ENCODE data around the gene CDK6. TPM values are rescaled to one million over a fixed set of nuclear protein-coding genes. Genes with fewer than 3 reads are reported as not detected.

CDK6 gene
- total and polyA plus RNA-seq, 4 donors, result 3.3 to 35.0 (median 12.0) TPM

DNA sequence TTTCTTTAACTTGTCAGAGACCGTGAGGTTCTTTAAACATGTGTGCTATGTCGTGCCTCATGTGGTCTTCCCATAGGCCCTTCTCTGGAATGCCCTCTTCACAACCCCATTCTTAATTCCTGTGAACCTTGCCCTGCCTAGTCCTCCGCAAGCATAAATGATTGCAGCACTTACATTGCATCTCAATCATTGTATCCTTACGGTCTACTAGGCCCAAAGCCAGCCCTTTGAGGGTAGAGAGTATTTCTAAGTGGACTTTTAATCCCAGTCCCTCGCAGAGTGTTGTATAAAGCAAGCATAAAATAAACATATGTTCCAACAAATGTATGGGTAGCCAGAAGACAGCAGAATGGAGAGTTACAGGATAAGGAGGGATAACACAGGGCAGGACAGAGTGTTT is 154.0 kb downstream of the CDK6 start (continued):
- no peak for TF ChIP-seq EGR1 (IDR thresholded peaks at IDR 0.05; ENCODE audit: low read depth in 2 of 2)
- no peak for TF ChIP-seq TAF1 (conservative IDR thresholded peaks at IDR 0.05)
- no peak for TF ChIP-seq FOXA1 (IDR thresholded peaks at IDR 0.05)
- TF ChIP-seq HNF4A (conservative IDR thresholded peaks at IDR 0.05), result no peak
- no peak for TF ChIP-seq ZBTB33 (IDR thresholded peaks at IDR 0.05)
- no peak for TF ChIP-seq ATF3 (IDR thresholded peaks at IDR 0.05)
- no peak for TF ChIP-seq SP1 (IDR thresholded peaks at IDR 0.05)
- no peak for TF ChIP-seq FOXA2 (IDR thresholded peaks at IDR 0.05)
- no peak for TF ChIP-seq JUND (IDR thresholded peaks at IDR 0.05)
- no peak for TF ChIP-seq RXRA (IDR thresholded peaks at IDR 0.05)
- TF ChIP-seq GABPA (IDR thresholded peaks at IDR 0.05 in 1 of 2, conservative IDR thresholded peaks at IDR 0.05 in 1 of 2), result no peak

DNA sequence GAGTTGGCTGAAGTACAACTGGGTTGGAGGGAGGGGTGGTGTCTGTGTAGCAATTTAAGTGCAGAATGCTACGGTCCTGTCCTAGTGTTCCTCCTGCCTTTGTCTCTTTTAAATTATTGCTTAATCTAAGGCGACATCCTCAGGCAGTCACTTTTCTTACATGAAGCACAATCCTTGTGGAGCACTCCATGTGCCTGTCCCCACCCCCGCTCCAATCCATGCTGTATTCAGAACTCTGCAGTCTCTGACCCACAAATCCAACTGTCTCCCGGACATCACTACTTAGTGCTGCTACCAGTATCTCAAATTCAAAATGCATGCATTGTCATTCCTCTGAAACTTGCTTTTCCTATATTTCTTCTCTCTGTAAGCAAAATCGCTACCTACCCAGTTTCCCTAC is 154.7 kb downstream of the CDK6 start:
- Histone ChIP-seq H3K9me3 (ENCODE audit: control insufficient read depth in 4 of 4, low read length in 3 of 4) (no peaks in the 10 kb centered on the region), H3K9ac (ENCODE audit: low read depth in 1 of 2, low read length in 2 of 2) (no peak overlapping the region), H3K4me3 (ENCODE audit: low read depth in 1 of 3, low read length in 3 of 3) (no peak overlapping the region), H3K27me3 (ENCODE audit: control insufficient read depth in 4 of 4, insufficient read depth in 4 of 4, low read length in 3 of 4) (no peaks in the 10 kb centered on the region), H3K27ac (ENCODE audit: low read depth in 1 of 2, low read length in 2 of 2) (no peak overlapping the region), H3K4me1 (ENCODE audit: control insufficient read depth in 4 of 4, insufficient read depth in 4 of 4, low read length in 3 of 4) (peaks cover 3 to 10% (median 4%) of the 10 kb centered on the region in 4 donors), H3K36me3 (ENCODE audit: control insufficient read depth in 4 of 4, insufficient read depth in 3 of 4, low read depth in 1 of 4, low read length in 3 of 4) (no peaks in the 10 kb centered on the region)
- DNase-seq (ENCODE audit: low spot score), result no peak
- TF ChIP-seq GABPA (IDR thresholded peaks at IDR 0.05 in 1 of 2, conservative IDR thresholded peaks at IDR 0.05 in 1 of 2) (no peak), RXRA (IDR thresholded peaks at IDR 0.05) (no peak)
- 87% methylated on average over 5 of the region's 5 CpGs for WGBS

GRCh38 chr7:92680442-92680841 is 155.9 kb downstream of the CDK6 start:
- Histone ChIP-seq H3K4me1 (ENCODE audit: control insufficient read depth in 4 of 4, insufficient read depth in 4 of 4, low read length in 3 of 4) (peaks cover 3 to 10% (median 4%) of the 10 kb centered on the region in 4 donors), H3K36me3 (ENCODE audit: control insufficient read depth in 4 of 4, insufficient read depth in 3 of 4, low read depth in 1 of 4, low read length in 3 of 4) (no peaks in the 10 kb centered on the region), H3K9me3 (ENCODE audit: control insufficient read depth in 4 of 4, low read length in 3 of 4) (no peaks in the 10 kb centered on the region), H3K27me3 (ENCODE audit: control insufficient read depth in 4 of 4, insufficient read depth in 4 of 4, low read length in 3 of 4) (no peaks in the 10 kb centered on the region), H3K4me3 (ENCODE audit: low read depth in 1 of 3, low read length in 3 of 3) (no peak overlapping the region), H3K9ac (ENCODE audit: low read depth in 1 of 2, low read length in 2 of 2) (no peak overlapping the region), H3K27ac (ENCODE audit: low read depth in 1 of 2, low read length in 2 of 2) (no peak overlapping the region)
- no peak for DNase-seq (ENCODE audit: low spot score)
- WGBS, result 97% methylated on average over 1 of the region's 1 CpG
- TF ChIP-seq EGR1 (IDR thresholded peaks at IDR 0.05; ENCODE audit: low read depth in 2 of 2) (no peak), NR2F2 (IDR thresholded peaks at IDR 0.05) (no peak)

GRCh38 chr7:92678291-92678920 is 158.0 kb downstream of the CDK6 start:
- H3K9me3 ChIP-seq (ENCODE audit: control insufficient read depth in 4 of 4, low read length in 3 of 4), result no peaks in the 10 kb centered on the region
- no peaks in the 10 kb centered on the region for H3K36me3 ChIP-seq (ENCODE audit: control insufficient read depth in 4 of 4, insufficient read depth in 3 of 4, low read depth in 1 of 4, low read length in 3 of 4)
- no peak overlapping the region for H3K9ac ChIP-seq (ENCODE audit: low read depth in 1 of 2, low read length in 2 of 2)
- H3K4me3 ChIP-seq (ENCODE audit: low read depth in 1 of 3, low read length in 3 of 3), result no peak overlapping the region
- H3K27ac ChIP-seq (ENCODE audit: low read depth in 1 of 2, low read length in 2 of 2), result no peak overlapping the region
- H3K27me3 ChIP-seq (ENCODE audit: control insufficient read depth in 4 of 4, insufficient read depth in 4 of 4, low read length in 3 of 4), result no peaks in the 10 kb centered on the region
- DNase-seq (ENCODE audit: low spot score), result no peak
- H3K4me1 ChIP-seq (ENCODE audit: control insufficient read depth in 4 of 4, insufficient read depth in 4 of 4, low read length in 3 of 4), result peaks cover 3 to 9% (median 3%) of the 10 kb centered on the region in 4 donors
- 92% methylated on average over 3 of the region's 3 CpGs for WGBS
- TF ChIP-seq FOXA1 (IDR thresholded peaks at IDR 0.05), result no peak
- TF ChIP-seq HNF4G (IDR thresholded peaks at IDR 0.05), result no peak
- TF ChIP-seq JUND (IDR thresholded peaks at IDR 0.05), result no peak
- no peak for TF ChIP-seq SP1 (IDR thresholded peaks at IDR 0.05)
- TF ChIP-seq MAX (IDR thresholded peaks at IDR 0.05), result no peak
- no peak for TF ChIP-seq ATF3 (IDR thresholded peaks at IDR 0.05)
- TF ChIP-seq GABPA (IDR thresholded peaks at IDR 0.05 in 1 of 2, conservative IDR thresholded peaks at IDR 0.05 in 1 of 2), result no peak
- TF ChIP-seq ZBTB33 (IDR thresholded peaks at IDR 0.05), result no peak
- no peak for TF ChIP-seq CTCF (IDR thresholded peaks at IDR 0.05; ENCODE audit: low read depth, low read length, missing input control)
- TF ChIP-seq FOXA2 (IDR thresholded peaks at IDR 0.05), result no peak
- no peak for TF ChIP-seq RAD21 (IDR thresholded peaks at IDR 0.05)
- no peak for TF ChIP-seq HNF4A (conservative IDR thresholded peaks at IDR 0.05)
- TF ChIP-seq YY1 (IDR thresholded peaks at IDR 0.05), result no peak
- TF ChIP-seq TAF1 (conservative IDR thresholded peaks at IDR 0.05), result no peak
- no peak for TF ChIP-seq NR2F2 (IDR thresholded peaks at IDR 0.05)

Data from liver (tissue), 9 donors.